Liver (tissue), 9 donors: Measurements from ENCODE around the gene TMEM14A. TPM values are rescaled to one million over a fixed set of nuclear protein-coding genes. Genes with fewer than 3 reads are reported as not detected.
"Not testable (repeated sequence)": the region's sequence is repeated elsewhere in the genome, so short reads cannot be mapped to it uniquely, and the experiment has no call there.

ENCODE experiments used
- DNase-seq: peaks from one replicate; pipeline ENCODE4 v3.0.0-alpha.2; 2017; ENCODE audit warnings: low spot score
- H3K27ac ChIP-seq, 2 donors: one replicate each; pipeline ENCODE4 v1.7.0; 2013; ENCODE audit warnings: inconsistent platforms in 2 of 2, low read length in 2 of 2, control low read depth in 1 of 2, low read depth in 1 of 2, mild to moderate bottlenecking in 1 of 2
- H3K27me3 ChIP-seq, 4 donors: one replicate each; pipeline versions ENCODE4 v1.6.1 to v1.7.0; 2013; ENCODE audit warnings: low read length in 3 of 4, inconsistent platforms in 1 of 4, mild to moderate bottlenecking in 1 of 4, moderate library complexity in 1 of 4; ENCODE audit not compliant: control insufficient read depth in 4 of 4, insufficient read depth in 4 of 4
- H3K36me3 ChIP-seq, 4 donors: one replicate each; pipeline versions ENCODE4 v1.6.1 to v1.7.0; 2013; ENCODE audit warnings: low read length in 3 of 4, mild to moderate bottlenecking in 3 of 4, low read depth in 1 of 4, moderate library complexity in 1 of 4; ENCODE audit not compliant: control insufficient read depth in 4 of 4, insufficient read depth in 3 of 4
- H3K4me1 ChIP-seq, 4 donors: one replicate each; pipeline versions ENCODE4 v1.6.1 to v1.7.0; 2013; ENCODE audit warnings: low read length in 3 of 4, mild to moderate bottlenecking in 3 of 4, moderate library complexity in 1 of 4; ENCODE audit not compliant: control insufficient read depth in 4 of 4, insufficient read depth in 4 of 4
- H3K4me3 ChIP-seq, 3 donors: one replicate each; pipeline versions ENCODE4 v1.6.1 to v1.7.0; 2013; ENCODE audit warnings: low read length in 3 of 3, control low read depth in 1 of 3, low read depth in 1 of 3, mild to moderate bottlenecking in 1 of 3
- H3K9ac ChIP-seq, 2 donors: one replicate each; pipeline ENCODE4 v1.7.0; 2013; ENCODE audit warnings: low read length in 2 of 2, mild to moderate bottlenecking in 2 of 2, moderate library complexity in 2 of 2, control low read depth in 1 of 2, low read depth in 1 of 2
- H3K9me3 ChIP-seq, 4 donors: one replicate each; pipeline versions ENCODE4 v1.6.1 to v1.7.0; 2013; ENCODE audit warnings: low read length in 3 of 4; ENCODE audit not compliant: control insufficient read depth in 4 of 4
- ATF3 ChIP-seq: IDR thresholded peaks from 2 replicates; pipeline ENCODE4 v1.6.1; 2016; ENCODE audit warnings: antibody characterized with exemption
- CTCF ChIP-seq: fragments of 150-350 bp; IDR thresholded peaks from 2 replicates; pipeline ENCODE4 v1.5.1; 2017; ENCODE audit warnings: improper control_type of control experiment, low read depth, low read length; ENCODE audit not compliant: missing input control
- EGR1 ChIP-seq, 2 donors: IDR thresholded peaks; 2 replicates each; pipeline ENCODE4 v1.6.1; 2016 to 2018; ENCODE audit warnings: antibody characterized with exemption in 2 of 2, low read depth in 2 of 2
- FOXA1 ChIP-seq: IDR thresholded peaks from 2 replicates; pipeline ENCODE4 v1.6.1; 2016; ENCODE audit warnings: antibody characterized with exemption
- FOXA2 ChIP-seq: IDR thresholded peaks from 2 replicates; pipeline ENCODE4 v1.6.1; 2016; ENCODE audit warnings: antibody characterized with exemption
- GABPA ChIP-seq, 2 donors: IDR thresholded peaks in 1 of 2; conservative IDR thresholded peaks in 1 of 2; 2 replicates each; pipeline ENCODE4 v1.6.1; 2016; ENCODE audit warnings: antibody characterized with exemption in 2 of 2, mild to moderate bottlenecking in 1 of 2, moderate library complexity in 1 of 2
- HNF4A ChIP-seq, 2 donors: conservative IDR thresholded peaks; 2 replicates each; pipeline ENCODE4 v1.6.1; 2016; ENCODE audit warnings: antibody characterized with exemption in 2 of 2, mild to moderate bottlenecking in 2 of 2
- HNF4G ChIP-seq: IDR thresholded peaks from 2 replicates; pipeline ENCODE4 v1.6.1; 2016; ENCODE audit warnings: antibody characterized with exemption
- JUND ChIP-seq, 2 donors: IDR thresholded peaks; 2 replicates each; pipeline ENCODE4 v1.6.1; 2016; ENCODE audit warnings: antibody characterized with exemption in 2 of 2
- MAX ChIP-seq: IDR thresholded peaks from 2 replicates; pipeline ENCODE4 v1.6.1; 2016; ENCODE audit warnings: antibody characterized with exemption
- NR2F2 ChIP-seq: IDR thresholded peaks from 2 replicates; pipeline ENCODE4 v1.6.1; 2016; ENCODE audit warnings: antibody characterized with exemption
- RAD21 ChIP-seq, 2 donors: IDR thresholded peaks; 2 replicates each; pipeline ENCODE4 v1.6.1; 2016; ENCODE audit warnings: antibody characterized with exemption in 2 of 2, mild to moderate bottlenecking in 2 of 2
- REST ChIP-seq: IDR thresholded peaks from 2 replicates; pipeline ENCODE4 v1.6.1; 2016; ENCODE audit warnings: antibody characterized with exemption, mild to moderate bottlenecking
- RXRA ChIP-seq, 2 donors: IDR thresholded peaks; 2 replicates each; pipeline ENCODE4 v1.6.1; 2017 to 2018; ENCODE audit warnings: antibody characterized with exemption in 2 of 2, mild to moderate bottlenecking in 1 of 2
- SP1 ChIP-seq: IDR thresholded peaks from 2 replicates; pipeline ENCODE4 v1.6.1; 2018; ENCODE audit warnings: antibody characterized with exemption, mild to moderate bottlenecking
- TAF1 ChIP-seq: conservative IDR thresholded peaks from 2 replicates; pipeline ENCODE4 v1.6.1; 2016; ENCODE audit warnings: antibody characterized with exemption, mild to moderate bottlenecking
- YY1 ChIP-seq: IDR thresholded peaks from 2 replicates; pipeline ENCODE4 v1.6.1; 2016; ENCODE audit warnings: antibody characterized with exemption, mild to moderate bottlenecking
- ZBTB33 ChIP-seq: IDR thresholded peaks from 2 replicates; pipeline ENCODE4 v1.6.1; 2016; ENCODE audit warnings: antibody characterized with exemption
- WGBS: extraction: QIAGEN DNeasy Blood & Tissue Kit; methylation state at CpG from one replicate; pipeline ENCODE4 v1.1.7; 2013; 5-methylcytosine and 5-hydroxymethylcytosine counted together
- polyA plus RNA-seq, 2 donors: library from polyadenylated mRNA; stranded (reverse) in 1 of 2; unstranded in 1 of 2; fragments of 200-250 nt in 1 of 2; fragments of >200 nt in 1 of 2; fragmentation: Nextera tagmentation in 1 of 2; extraction: Ambion mirVana in 1 of 2; gene quantifications; one replicate each; pipeline versions ENCODE4 v1.2.1 to v1.2.3, GENCODE V29; 2013 to 2015
- total RNA-seq, 2 donors: library from RNA; depleted of rRNA; stranded (reverse); fragments of >200 nt; gene quantifications; one replicate each; pipeline ENCODE4 v1.2.3, GENCODE V29; 2014
- donor health status: healthy.
- donor health status: healthy.
- donor health status: healthy.
- donor health status: healthy.
- donor health status: healthy.

TMEM14A gene
- total and polyA plus RNA-seq, 4 donors = 15.6 to 63.6 (median 22.9) TPM

- TF ChIP-seq HNF4A (conservative IDR thresholded peaks at IDR 0.05) (no peak), GABPA (IDR thresholded peaks at IDR 0.05 in 1 of 2, conservative IDR thresholded peaks at IDR 0.05 in 1 of 2) (no peak), JUND (IDR thresholded peaks at IDR 0.05) (no peak), HNF4G (no peak), FOXA2 (no peak), NR2F2 (no peak), RXRA (IDR thresholded peaks at IDR 0.05) (no peak), RAD21 (IDR thresholded peaks at IDR 0.05) (no peak), CTCF (no peak), SP1 (no peak), TAF1 (no peak), MAX (no peak), ZBTB33 (no peak), EGR1 (IDR thresholded peaks at IDR 0.05; ENCODE audit: low read depth in 2 of 2) (no peak), FOXA1 (no peak)
These were observed 16.3 kb upstream of the TMEM14A start for GRCh38 chr6:52654592-52654991.

GRCh38 chr6:52655941-52656340 lies 15.0 kb upstream of the TMEM14A start:
- H3K27ac ChIP-seq, H3K4me3 ChIP-seq, H3K27me3 ChIP-seq, H3K4me1 ChIP-seq, DNase-seq, H3K9ac ChIP-seq, H3K36me3 ChIP-seq, H3K9me3 ChIP-seq: not testable (repeated sequence)
- WGBS = 98% methylated on average over 28 of the region's 33 CpGs

More at GRCh38 chr6:52654592-52654991, 16.3 kb upstream of the TMEM14A start:
- Histone ChIP-seq H3K9me3 (no peaks in the 10 kb centered on the region), H3K9ac (no peak overlapping the region), H3K27me3 (no peaks in the 10 kb centered on the region), H3K4me3 (no peak overlapping the region), H3K4me1 (no peaks in the 10 kb centered on the region), H3K27ac (no peak overlapping the region), H3K36me3 (no peaks in the 10 kb centered on the region)
- 94% methylated on average over 4 of the region's 4 CpGs for WGBS
- DNase-seq = no peak

- H3K36me3 ChIP-seq = no peaks in the 10 kb centered on the region
- no peaks in the 10 kb centered on the region for H3K27me3 ChIP-seq
- no peak for DNase-seq
- H3K27ac ChIP-seq = no peak overlapping the region
- H3K9ac ChIP-seq = no peak overlapping the region
- WGBS = 89% methylated on average over 4 of the region's 4 CpGs
- H3K9me3 ChIP-seq = no peaks in the 10 kb centered on the region
- TF ChIP-seq GABPA (IDR thresholded peaks at IDR 0.05 in 1 of 2, conservative IDR thresholded peaks at IDR 0.05 in 1 of 2) (no peak), EGR1 (IDR thresholded peaks at IDR 0.05; ENCODE audit: low read depth in 2 of 2) (no peak), HNF4A (conservative IDR thresholded peaks at IDR 0.05) (no peak), REST (no peak), HNF4G (no peak), NR2F2 (no peak), FOXA1 (no peak), YY1 (no peak), ZBTB33 (no peak), ATF3 (no peak)
- H3K4me3 ChIP-seq = no peak overlapping the region
- H3K4me1 ChIP-seq = peaks cover 0 to under 1% (median 0%) of the 10 kb centered on the region in 4 donors
These were observed 13.0 kb upstream of the TMEM14A start for GRCh38 chr6:52657870-52658269.
